Upper lobe of left lung (tissue), 4 donors: ENCODE data around the gene LINC00305.

Experiments used
- POLR2AphosphoS5 ChIP-seq, 2 donors: sonication (generic); formaldehyde crosslinking; IDR thresholded peaks; one replicate each; pipeline ENCODE4 v1.5.1; 2017; ENCODE audit warnings: antibody characterized with exemption in 2 of 2
- TF ChIP-seq, protein P1 (sequence below), 6 experiments: fragments of 450-650 bp in 4 of 6; fragments of 200-600 bp in 2 of 6; sonication (generic) in 2 of 6; IDR thresholded peaks; one replicate each; pipeline ENCODE4 v1.5.1; 2016 to 2019; ENCODE audit warnings: antibody characterized with exemption in 6 of 6

DNA sequence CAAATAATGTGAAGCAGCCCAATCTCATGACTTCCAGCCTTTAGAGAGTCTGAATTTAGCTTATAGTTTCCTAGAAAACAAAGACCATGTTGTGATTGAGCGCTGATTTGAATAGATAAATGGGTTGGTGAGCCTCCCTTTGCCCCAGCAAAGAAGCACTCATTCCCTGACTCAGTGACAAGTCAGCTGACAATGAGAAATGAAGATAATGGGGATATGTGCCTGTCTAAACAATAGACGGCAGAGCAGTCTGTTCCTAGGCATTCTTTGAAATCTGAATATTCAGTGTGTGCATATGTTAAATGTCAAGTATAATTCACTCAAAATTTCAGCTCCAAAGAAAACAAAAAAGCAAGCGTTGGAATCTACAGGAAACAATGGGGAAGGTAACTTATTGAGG is 34.8 kb upstream of the LINC00305 start:
- TF ChIP-seq, protein P1, sequence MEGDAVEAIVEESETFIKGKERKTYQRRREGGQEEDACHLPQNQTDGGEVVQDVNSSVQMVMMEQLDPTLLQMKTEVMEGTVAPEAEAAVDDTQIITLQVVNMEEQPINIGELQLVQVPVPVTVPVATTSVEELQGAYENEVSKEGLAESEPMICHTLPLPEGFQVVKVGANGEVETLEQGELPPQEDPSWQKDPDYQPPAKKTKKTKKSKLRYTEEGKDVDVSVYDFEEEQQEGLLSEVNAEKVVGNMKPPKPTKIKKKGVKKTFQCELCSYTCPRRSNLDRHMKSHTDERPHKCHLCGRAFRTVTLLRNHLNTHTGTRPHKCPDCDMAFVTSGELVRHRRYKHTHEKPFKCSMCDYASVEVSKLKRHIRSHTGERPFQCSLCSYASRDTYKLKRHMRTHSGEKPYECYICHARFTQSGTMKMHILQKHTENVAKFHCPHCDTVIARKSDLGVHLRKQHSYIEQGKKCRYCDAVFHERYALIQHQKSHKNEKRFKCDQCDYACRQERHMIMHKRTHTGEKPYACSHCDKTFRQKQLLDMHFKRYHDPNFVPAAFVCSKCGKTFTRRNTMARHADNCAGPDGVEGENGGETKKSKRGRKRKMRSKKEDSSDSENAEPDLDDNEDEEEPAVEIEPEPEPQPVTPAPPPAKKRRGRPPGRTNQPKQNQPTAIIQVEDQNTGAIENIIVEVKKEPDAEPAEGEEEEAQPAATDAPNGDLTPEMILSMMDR (IDR thresholded peaks at IDR 0.05) = no peak
- no peak for TF ChIP-seq POLR2AphosphoS5 (IDR thresholded peaks at IDR 0.05)
